HepG2 (cell line): ENCODE results near the gene BPHL. TPM values are rescaled to one million over a fixed set of nuclear protein-coding genes. Genes with fewer than 3 reads are reported as not detected.

Experiments
- JUN ChIP-seq: sonication (generic); formaldehyde crosslinking; IDR thresholded peaks from 2 replicates; pipeline ENCODE4 v1.4.0; 2020; ENCODE audit warnings: mild to moderate bottlenecking, missing genetic modification reagents
- SUZ12 ChIP-seq: fragments of 150-350 bp; IDR thresholded peaks from 2 replicates; pipeline ENCODE4 v1.6.1; 2014; ENCODE audit warnings: low read depth, low read length
- TBX2 ChIP-seq: sonication (generic); formaldehyde crosslinking; IDR thresholded peaks from 2 replicates; pipeline ENCODE4 v1.5.0; 2020; ENCODE audit warnings: missing genetic modification reagents, mild to moderate bottlenecking, borderline replicate concordance
- TRIM22 ChIP-seq: fragments of 450-650 bp; IDR thresholded peaks from 2 replicates; pipeline ENCODE4 v1.6.1; 2017
- ZNF354B ChIP-seq: sonication (generic); formaldehyde crosslinking; IDR thresholded peaks from 2 replicates; pipeline ENCODE4 v1.8.0; 2022; ENCODE audit warnings: mild to moderate bottlenecking, missing genetic modification reagents
- polyA plus RNA-seq, 8 experiments: library from polyadenylated mRNA; depleted of rRNA in 3 of 8; stranded (reverse) in 7 of 8; unstranded in 1 of 8; fragments of >200 nt; fragmentation: Illumina TruSeq in 4 of 8; extraction: Trizol in 4 of 8; gene quantifications; 2 replicates each; pipeline versions ENCODE4 v1.2.1 to v1.2.3, GENCODE V29; 2011 to 2016; ENCODE audit warnings: low read depth in 4 of 8, missing spikeins in 1 of 8, mixed read lengths in 1 of 8; ENCODE audit not compliant: insufficient read depth in 1 of 8
- total RNA-seq, 5 experiments: library from RNA; depleted of rRNA; stranded (reverse); fragments of >200 nt; fragmentation: Illumina TruSeq; extraction: Trizol; gene quantifications; 2 replicates each; pipeline ENCODE4 v1.2.3, GENCODE V29; 2016; ENCODE audit warnings: low read depth in 1 of 5
- TF ChIP-seq, protein P1 (sequence below), 2 experiments: fragments of 450-650 bp in 1 of 2; sonication (generic) in 1 of 2; formaldehyde crosslinking in 1 of 2; IDR thresholded peaks; 2 replicates each; pipeline versions ENCODE4 v1.6.1 to v1.8.0; 2016 to 2022; ENCODE audit warnings: antibody characterized with exemption in 1 of 2, mild to moderate bottlenecking in 1 of 2, missing genetic modification reagents in 1 of 2
- TF ChIP-seq, protein P2 (sequence below), 2 experiments: IDR thresholded peaks; 2 replicates each; pipeline ENCODE4 v1.6.1; 2011 to 2012; ENCODE audit warnings: low read length in 2 of 2, borderline replicate concordance in 1 of 2, low read depth in 1 of 2, mild to moderate bottlenecking in 1 of 2, moderate library complexity in 1 of 2
- TF ChIP-seq, protein P3 (sequence below): sonication (generic); formaldehyde crosslinking; IDR thresholded peaks from 2 replicates; pipeline ENCODE4 v1.4.0; 2020; ENCODE audit warnings: missing genetic modification reagents

The BPHL gene
- total and polyA plus RNA-seq, 2 of the 13 experiments (the other 11 are each of a cell fraction or from before 2014, with no cell fraction given), result 37.8 to 39.5 TPM

DNA sequence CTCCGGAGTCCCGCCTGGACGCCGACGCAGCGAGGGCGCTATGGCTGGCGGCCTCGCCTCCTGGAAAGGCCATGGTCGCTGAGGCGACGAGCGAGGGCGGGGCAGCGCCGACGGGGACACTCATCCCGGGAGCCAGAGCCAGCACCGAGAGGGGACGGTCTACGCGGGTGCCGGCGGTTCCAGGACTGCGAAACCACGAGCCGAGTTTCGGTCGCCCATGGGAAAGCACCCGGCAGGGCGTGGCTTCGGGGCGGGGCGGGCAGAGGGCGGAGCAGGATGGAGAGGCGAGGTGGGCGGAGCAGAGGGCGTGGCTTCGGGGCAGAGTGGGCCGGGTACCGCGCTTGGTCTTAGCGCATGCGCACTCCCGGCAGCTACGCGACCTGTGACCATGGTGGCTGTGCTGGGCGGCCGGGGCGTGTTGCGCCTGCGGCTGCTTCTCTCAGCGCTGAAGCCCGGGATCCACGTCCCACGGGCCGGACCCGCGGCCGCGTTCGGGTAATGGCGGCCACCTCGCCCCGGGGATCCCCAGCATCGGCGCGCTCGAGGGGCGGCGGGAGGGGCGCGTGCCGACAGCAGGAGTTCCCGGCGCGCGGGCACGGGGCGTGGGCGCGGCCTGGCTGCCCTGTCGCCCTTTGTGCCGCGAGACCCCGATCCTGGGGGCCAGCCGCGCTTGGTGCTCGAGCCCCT, at the start of gene BPHL (continued):
- TF ChIP-seq, protein P1, sequence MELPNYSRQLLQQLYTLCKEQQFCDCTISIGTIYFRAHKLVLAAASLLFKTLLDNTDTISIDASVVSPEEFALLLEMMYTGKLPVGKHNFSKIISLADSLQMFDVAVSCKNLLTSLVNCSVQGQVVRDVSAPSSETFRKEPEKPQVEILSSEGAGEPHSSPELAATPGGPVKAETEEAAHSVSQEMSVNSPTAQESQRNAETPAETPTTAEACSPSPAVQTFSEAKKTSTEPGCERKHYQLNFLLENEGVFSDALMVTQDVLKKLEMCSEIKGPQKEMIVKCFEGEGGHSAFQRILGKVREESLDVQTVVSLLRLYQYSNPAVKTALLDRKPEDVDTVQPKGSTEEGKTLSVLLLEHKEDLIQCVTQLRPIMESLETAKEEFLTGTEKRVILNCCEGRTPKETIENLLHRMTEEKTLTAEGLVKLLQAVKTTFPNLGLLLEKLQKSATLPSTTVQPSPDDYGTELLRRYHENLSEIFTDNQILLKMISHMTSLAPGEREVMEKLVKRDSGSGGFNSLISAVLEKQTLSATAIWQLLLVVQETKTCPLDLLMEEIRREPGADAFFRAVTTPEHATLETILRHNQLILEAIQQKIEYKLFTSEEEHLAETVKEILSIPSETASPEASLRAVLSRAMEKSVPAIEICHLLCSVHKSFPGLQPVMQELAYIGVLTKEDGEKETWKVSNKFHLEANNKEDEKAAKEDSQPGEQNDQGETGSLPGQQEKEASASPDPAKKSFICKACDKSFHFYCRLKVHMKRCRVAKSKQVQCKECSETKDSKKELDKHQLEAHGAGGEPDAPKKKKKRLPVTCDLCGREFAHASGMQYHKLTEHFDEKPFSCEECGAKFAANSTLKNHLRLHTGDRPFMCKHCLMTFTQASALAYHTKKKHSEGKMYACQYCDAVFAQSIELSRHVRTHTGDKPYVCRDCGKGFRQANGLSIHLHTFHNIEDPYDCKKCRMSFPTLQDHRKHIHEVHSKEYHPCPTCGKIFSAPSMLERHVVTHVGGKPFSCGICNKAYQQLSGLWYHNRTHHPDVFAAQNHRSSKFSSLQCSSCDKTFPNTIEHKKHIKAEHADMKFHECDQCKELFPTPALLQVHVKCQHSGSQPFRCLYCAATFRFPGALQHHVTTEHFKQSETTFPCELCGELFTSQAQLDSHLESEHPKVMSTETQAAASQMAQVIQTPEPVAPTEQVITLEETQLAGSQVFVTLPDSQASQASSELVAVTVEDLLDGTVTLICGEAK (IDR thresholded peaks at IDR 0.05), result no peak
- TF ChIP-seq, protein P1 (CRISPR knock-in tag; IDR thresholded peaks at IDR 0.05), result peak; percentile 86
- peak; percentile 86 for TF ChIP-seq JUN (CRISPR knock-in tag)
- TF ChIP-seq TBX2 (CRISPR knock-in tag), result peak; percentile 86
- TF ChIP-seq, protein P2, sequence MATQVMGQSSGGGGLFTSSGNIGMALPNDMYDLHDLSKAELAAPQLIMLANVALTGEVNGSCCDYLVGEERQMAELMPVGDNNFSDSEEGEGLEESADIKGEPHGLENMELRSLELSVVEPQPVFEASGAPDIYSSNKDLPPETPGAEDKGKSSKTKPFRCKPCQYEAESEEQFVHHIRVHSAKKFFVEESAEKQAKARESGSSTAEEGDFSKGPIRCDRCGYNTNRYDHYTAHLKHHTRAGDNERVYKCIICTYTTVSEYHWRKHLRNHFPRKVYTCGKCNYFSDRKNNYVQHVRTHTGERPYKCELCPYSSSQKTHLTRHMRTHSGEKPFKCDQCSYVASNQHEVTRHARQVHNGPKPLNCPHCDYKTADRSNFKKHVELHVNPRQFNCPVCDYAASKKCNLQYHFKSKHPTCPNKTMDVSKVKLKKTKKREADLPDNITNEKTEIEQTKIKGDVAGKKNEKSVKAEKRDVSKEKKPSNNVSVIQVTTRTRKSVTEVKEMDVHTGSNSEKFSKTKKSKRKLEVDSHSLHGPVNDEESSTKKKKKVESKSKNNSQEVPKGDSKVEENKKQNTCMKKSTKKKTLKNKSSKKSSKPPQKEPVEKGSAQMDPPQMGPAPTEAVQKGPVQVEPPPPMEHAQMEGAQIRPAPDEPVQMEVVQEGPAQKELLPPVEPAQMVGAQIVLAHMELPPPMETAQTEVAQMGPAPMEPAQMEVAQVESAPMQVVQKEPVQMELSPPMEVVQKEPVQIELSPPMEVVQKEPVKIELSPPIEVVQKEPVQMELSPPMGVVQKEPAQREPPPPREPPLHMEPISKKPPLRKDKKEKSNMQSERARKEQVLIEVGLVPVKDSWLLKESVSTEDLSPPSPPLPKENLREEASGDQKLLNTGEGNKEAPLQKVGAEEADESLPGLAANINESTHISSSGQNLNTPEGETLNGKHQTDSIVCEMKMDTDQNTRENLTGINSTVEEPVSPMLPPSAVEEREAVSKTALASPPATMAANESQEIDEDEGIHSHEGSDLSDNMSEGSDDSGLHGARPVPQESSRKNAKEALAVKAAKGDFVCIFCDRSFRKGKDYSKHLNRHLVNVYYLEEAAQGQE (IDR thresholded peaks at IDR 0.05; ENCODE audit: borderline replicate concordance in 1 of 2, low read depth in 1 of 2, low read length in 2 of 2), result peak in 1 of 2 experiments; percentile 13; a peak in 1 of 4 replicates
- TF ChIP-seq ZNF354B, result no peak
- no peak for TF ChIP-seq SUZ12
- no peak for TF ChIP-seq TRIM22
- TF ChIP-seq, protein P3, sequence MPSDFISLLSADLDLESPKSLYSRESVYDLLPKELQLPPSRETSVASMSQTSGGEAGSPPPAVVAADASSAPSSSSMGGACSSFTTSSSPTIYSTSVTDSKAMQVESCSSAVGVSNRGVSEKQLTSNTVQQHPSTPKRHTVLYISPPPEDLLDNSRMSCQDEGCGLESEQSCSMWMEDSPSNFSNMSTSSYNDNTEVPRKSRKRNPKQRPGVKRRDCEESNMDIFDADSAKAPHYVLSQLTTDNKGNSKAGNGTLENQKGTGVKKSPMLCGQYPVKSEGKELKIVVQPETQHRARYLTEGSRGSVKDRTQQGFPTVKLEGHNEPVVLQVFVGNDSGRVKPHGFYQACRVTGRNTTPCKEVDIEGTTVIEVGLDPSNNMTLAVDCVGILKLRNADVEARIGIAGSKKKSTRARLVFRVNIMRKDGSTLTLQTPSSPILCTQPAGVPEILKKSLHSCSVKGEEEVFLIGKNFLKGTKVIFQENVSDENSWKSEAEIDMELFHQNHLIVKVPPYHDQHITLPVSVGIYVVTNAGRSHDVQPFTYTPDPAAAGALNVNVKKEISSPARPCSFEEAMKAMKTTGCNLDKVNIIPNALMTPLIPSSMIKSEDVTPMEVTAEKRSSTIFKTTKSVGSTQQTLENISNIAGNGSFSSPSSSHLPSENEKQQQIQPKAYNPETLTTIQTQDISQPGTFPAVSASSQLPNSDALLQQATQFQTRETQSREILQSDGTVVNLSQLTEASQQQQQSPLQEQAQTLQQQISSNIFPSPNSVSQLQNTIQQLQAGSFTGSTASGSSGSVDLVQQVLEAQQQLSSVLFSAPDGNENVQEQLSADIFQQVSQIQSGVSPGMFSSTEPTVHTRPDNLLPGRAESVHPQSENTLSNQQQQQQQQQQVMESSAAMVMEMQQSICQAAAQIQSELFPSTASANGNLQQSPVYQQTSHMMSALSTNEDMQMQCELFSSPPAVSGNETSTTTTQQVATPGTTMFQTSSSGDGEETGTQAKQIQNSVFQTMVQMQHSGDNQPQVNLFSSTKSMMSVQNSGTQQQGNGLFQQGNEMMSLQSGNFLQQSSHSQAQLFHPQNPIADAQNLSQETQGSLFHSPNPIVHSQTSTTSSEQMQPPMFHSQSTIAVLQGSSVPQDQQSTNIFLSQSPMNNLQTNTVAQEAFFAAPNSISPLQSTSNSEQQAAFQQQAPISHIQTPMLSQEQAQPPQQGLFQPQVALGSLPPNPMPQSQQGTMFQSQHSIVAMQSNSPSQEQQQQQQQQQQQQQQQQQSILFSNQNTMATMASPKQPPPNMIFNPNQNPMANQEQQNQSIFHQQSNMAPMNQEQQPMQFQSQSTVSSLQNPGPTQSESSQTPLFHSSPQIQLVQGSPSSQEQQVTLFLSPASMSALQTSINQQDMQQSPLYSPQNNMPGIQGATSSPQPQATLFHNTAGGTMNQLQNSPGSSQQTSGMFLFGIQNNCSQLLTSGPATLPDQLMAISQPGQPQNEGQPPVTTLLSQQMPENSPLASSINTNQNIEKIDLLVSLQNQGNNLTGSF (CRISPR knock-in tag), result peak; percentile 24; the same call in 1 of the 2 replicates
